Measurements from ENCODE around the gene HTRA3. TPM values are rescaled to one million over a fixed set of nuclear protein-coding genes. Genes with fewer than 3 reads are reported as not detected.

Gene HTRA3
- polyA plus RNA-seq, 1 donor from 2014 or later = not detected

GRCh38 chr4:8324640-8325239 lies 55.2 kb downstream of the HTRA3 start:
- Histone ChIP-seq H3K79me2 (replicated peaks; ENCODE audit: insufficient read depth, low read length) (no peaks in the 10 kb centered on the region), H4K20me1 (ENCODE audit: insufficient read depth) (no peaks in the 10 kb centered on the region), H3F3A (ENCODE audit: insufficient read depth, low read length, poor library complexity, severe bottlenecking) (no peaks in the 10 kb centered on the region), H3K9me3 (ENCODE audit: low read length) (no peaks in the 10 kb centered on the region), H3K27me3 (ENCODE audit: insufficient read depth, low read depth, low read length) (no peaks in the 10 kb centered on the region), H3K9ac (ENCODE audit: low read length) (no peak overlapping the region), H3K27ac (ENCODE audit: low read length) (no peak overlapping the region), H3K4me2 (ENCODE audit: low read length) (no peak overlapping the region), H3K4me3 (ENCODE audit: low read length) (no peak overlapping the region), H2AFZ (ENCODE audit: low read depth, low read length) (no peak overlapping the region), H3K36me3 (ENCODE audit: insufficient read depth, low read length) (no peaks in the 10 kb centered on the region), H3K9me2 (ENCODE audit: insufficient read depth, low read length) (no peaks in the 10 kb centered on the region)
- TF ChIP-seq EP300 (conservative IDR thresholded peaks at IDR 0.05; ENCODE audit: poor library complexity, severe bottlenecking) (no peak), TAF1 (IDR thresholded peaks at IDR 0.05; ENCODE audit: low read depth) (no peak), SMC3 (conservative IDR thresholded peaks at IDR 0.05; ENCODE audit: poor library complexity) (no peak), EZH2 (IDR thresholded peaks at IDR 0.05; ENCODE audit: borderline replicate concordance, insufficient read depth, low read length, poor library complexity, severe bottlenecking) (no peak), POLR2AphosphoS5 (IDR thresholded peaks at IDR 0.05) (no peak), RAD21 (conservative IDR thresholded peaks at IDR 0.05) (no peak), MXI1 (conservative IDR thresholded peaks at IDR 0.05; ENCODE audit: poor library complexity, severe bottlenecking) (no peak)
- TF ChIP-seq, protein P1, sequence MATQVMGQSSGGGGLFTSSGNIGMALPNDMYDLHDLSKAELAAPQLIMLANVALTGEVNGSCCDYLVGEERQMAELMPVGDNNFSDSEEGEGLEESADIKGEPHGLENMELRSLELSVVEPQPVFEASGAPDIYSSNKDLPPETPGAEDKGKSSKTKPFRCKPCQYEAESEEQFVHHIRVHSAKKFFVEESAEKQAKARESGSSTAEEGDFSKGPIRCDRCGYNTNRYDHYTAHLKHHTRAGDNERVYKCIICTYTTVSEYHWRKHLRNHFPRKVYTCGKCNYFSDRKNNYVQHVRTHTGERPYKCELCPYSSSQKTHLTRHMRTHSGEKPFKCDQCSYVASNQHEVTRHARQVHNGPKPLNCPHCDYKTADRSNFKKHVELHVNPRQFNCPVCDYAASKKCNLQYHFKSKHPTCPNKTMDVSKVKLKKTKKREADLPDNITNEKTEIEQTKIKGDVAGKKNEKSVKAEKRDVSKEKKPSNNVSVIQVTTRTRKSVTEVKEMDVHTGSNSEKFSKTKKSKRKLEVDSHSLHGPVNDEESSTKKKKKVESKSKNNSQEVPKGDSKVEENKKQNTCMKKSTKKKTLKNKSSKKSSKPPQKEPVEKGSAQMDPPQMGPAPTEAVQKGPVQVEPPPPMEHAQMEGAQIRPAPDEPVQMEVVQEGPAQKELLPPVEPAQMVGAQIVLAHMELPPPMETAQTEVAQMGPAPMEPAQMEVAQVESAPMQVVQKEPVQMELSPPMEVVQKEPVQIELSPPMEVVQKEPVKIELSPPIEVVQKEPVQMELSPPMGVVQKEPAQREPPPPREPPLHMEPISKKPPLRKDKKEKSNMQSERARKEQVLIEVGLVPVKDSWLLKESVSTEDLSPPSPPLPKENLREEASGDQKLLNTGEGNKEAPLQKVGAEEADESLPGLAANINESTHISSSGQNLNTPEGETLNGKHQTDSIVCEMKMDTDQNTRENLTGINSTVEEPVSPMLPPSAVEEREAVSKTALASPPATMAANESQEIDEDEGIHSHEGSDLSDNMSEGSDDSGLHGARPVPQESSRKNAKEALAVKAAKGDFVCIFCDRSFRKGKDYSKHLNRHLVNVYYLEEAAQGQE (IDR thresholded peaks at IDR 0.05; ENCODE audit: borderline replicate concordance) = no peak
- TF ChIP-seq, protein P2, sequence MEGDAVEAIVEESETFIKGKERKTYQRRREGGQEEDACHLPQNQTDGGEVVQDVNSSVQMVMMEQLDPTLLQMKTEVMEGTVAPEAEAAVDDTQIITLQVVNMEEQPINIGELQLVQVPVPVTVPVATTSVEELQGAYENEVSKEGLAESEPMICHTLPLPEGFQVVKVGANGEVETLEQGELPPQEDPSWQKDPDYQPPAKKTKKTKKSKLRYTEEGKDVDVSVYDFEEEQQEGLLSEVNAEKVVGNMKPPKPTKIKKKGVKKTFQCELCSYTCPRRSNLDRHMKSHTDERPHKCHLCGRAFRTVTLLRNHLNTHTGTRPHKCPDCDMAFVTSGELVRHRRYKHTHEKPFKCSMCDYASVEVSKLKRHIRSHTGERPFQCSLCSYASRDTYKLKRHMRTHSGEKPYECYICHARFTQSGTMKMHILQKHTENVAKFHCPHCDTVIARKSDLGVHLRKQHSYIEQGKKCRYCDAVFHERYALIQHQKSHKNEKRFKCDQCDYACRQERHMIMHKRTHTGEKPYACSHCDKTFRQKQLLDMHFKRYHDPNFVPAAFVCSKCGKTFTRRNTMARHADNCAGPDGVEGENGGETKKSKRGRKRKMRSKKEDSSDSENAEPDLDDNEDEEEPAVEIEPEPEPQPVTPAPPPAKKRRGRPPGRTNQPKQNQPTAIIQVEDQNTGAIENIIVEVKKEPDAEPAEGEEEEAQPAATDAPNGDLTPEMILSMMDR (IDR thresholded peaks at IDR 0.05; ENCODE audit: poor library complexity, severe bottlenecking) = no peak

- Histone ChIP-seq H3K79me2 (replicated peaks; ENCODE audit: insufficient read depth, low read length) (no peaks in the 10 kb centered on the region), H3K27me3 (ENCODE audit: insufficient read depth, low read depth, low read length) (no peaks in the 10 kb centered on the region), H3K36me3 (ENCODE audit: insufficient read depth, low read length) (no peaks in the 10 kb centered on the region), H3K9ac (ENCODE audit: low read length) (no peak overlapping the region), H3K4me2 (ENCODE audit: low read length) (no peak overlapping the region), H3F3A (ENCODE audit: insufficient read depth, low read length, poor library complexity, severe bottlenecking) (no peaks in the 10 kb centered on the region), H3K9me3 (ENCODE audit: low read length) (no peaks in the 10 kb centered on the region), H4K20me1 (ENCODE audit: insufficient read depth) (no peaks in the 10 kb centered on the region), H3K27ac (ENCODE audit: low read length) (no peak overlapping the region), H3K4me3 (ENCODE audit: low read length) (no peak overlapping the region), H2AFZ (ENCODE audit: low read depth, low read length) (no peak overlapping the region), H3K9me2 (ENCODE audit: insufficient read depth, low read length) (no peaks in the 10 kb centered on the region)
- TF ChIP-seq, protein P2 (IDR thresholded peaks at IDR 0.05; ENCODE audit: poor library complexity, severe bottlenecking) = no peak
- TF ChIP-seq POLR2AphosphoS5 (IDR thresholded peaks at IDR 0.05) (no peak), TAF1 (IDR thresholded peaks at IDR 0.05; ENCODE audit: low read depth) (no peak), SMC3 (conservative IDR thresholded peaks at IDR 0.05; ENCODE audit: poor library complexity) (no peak), MXI1 (conservative IDR thresholded peaks at IDR 0.05; ENCODE audit: poor library complexity, severe bottlenecking) (no peak), EZH2 (IDR thresholded peaks at IDR 0.05; ENCODE audit: borderline replicate concordance, insufficient read depth, low read length, poor library complexity, severe bottlenecking) (no peak), RAD21 (conservative IDR thresholded peaks at IDR 0.05) (no peak), EP300 (conservative IDR thresholded peaks at IDR 0.05; ENCODE audit: poor library complexity, severe bottlenecking) (no peak)
- TF ChIP-seq, protein P1 (IDR thresholded peaks at IDR 0.05; ENCODE audit: borderline replicate concordance) = no peak
These were observed 55.9 kb downstream of the HTRA3 start for GRCh38 chr4:8325291-8325973.

All from neural cell (in vitro differentiated cells).